ENCODE results near the gene WDR27.

- TF ChIP-seq, protein P1, sequence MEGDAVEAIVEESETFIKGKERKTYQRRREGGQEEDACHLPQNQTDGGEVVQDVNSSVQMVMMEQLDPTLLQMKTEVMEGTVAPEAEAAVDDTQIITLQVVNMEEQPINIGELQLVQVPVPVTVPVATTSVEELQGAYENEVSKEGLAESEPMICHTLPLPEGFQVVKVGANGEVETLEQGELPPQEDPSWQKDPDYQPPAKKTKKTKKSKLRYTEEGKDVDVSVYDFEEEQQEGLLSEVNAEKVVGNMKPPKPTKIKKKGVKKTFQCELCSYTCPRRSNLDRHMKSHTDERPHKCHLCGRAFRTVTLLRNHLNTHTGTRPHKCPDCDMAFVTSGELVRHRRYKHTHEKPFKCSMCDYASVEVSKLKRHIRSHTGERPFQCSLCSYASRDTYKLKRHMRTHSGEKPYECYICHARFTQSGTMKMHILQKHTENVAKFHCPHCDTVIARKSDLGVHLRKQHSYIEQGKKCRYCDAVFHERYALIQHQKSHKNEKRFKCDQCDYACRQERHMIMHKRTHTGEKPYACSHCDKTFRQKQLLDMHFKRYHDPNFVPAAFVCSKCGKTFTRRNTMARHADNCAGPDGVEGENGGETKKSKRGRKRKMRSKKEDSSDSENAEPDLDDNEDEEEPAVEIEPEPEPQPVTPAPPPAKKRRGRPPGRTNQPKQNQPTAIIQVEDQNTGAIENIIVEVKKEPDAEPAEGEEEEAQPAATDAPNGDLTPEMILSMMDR (IDR thresholded peaks at IDR 0.05; ENCODE audit: insufficient read depth, low read length, poor library complexity, severe bottlenecking), result no peak
- TF ChIP-seq EZH2phosphoT487 (conservative IDR thresholded peaks at IDR 0.05; ENCODE audit: low read length), result no peak
These were observed 143.5 kb downstream of the WDR27 start for GRCh38 chr6:169558378-169558773.
